Small intestine (tissue), 7 donors: Measurements from ENCODE around the gene BFSP2. TPM values are rescaled to one million over a fixed set of nuclear protein-coding genes. Genes with fewer than 3 reads are reported as not detected.
"Not testable (repeated sequence)": the region's sequence is repeated elsewhere in the genome, so short reads cannot be mapped to it uniquely, and the experiment has no call there.

Experiments used
- DNase-seq, 2 donors: peaks; one replicate each; pipeline versions ENCODE4 v3.0.0 to v3.0.0-alpha.2; 2013
- FAIRE-seq: peaks from 2 replicates; lab custom pipeline; 2012; peaks lifted over from hg19 to GRCh38; lab: Jason Lieb, UNC
- H3K27ac ChIP-seq, 3 donors: one replicate each; pipeline ENCODE4 v1.5.1; 2013; ENCODE audit warnings: low read length in 2 of 3, mild to moderate bottlenecking in 2 of 3, control low read depth in 1 of 3, inconsistent platforms in 1 of 3, low read depth in 1 of 3, moderate library complexity in 1 of 3
- H3K27me3 ChIP-seq, 3 donors: one replicate each; pipeline ENCODE4 v1.6.1; 2013; ENCODE audit warnings: low read length in 3 of 3, inconsistent platforms in 1 of 3; ENCODE audit not compliant: control insufficient read depth in 3 of 3, insufficient read depth in 3 of 3
- H3K36me3 ChIP-seq, 3 donors: one replicate each; pipeline ENCODE4 v1.6.1; 2013; ENCODE audit warnings: low read length in 3 of 3, inconsistent platforms in 1 of 3, low read depth in 1 of 3, mild to moderate bottlenecking in 1 of 3, moderate library complexity in 1 of 3; ENCODE audit not compliant: control insufficient read depth in 3 of 3, insufficient read depth in 2 of 3
- H3K4me1 ChIP-seq, 3 donors: one replicate each; pipeline ENCODE4 v1.6.1; 2013; ENCODE audit warnings: low read length in 2 of 3, inconsistent platforms in 1 of 3, low read depth in 1 of 3, mild to moderate bottlenecking in 1 of 3, moderate library complexity in 1 of 3; ENCODE audit not compliant: control insufficient read depth in 3 of 3, insufficient read depth in 2 of 3
- H3K4me3 ChIP-seq, 3 donors: one replicate each; pipeline ENCODE4 v1.5.1; 2013; ENCODE audit warnings: low read length in 3 of 3, control low read depth in 1 of 3, inconsistent platforms in 1 of 3, low read depth in 1 of 3, mild to moderate bottlenecking in 1 of 3, moderate library complexity in 1 of 3
- H3K9me3 ChIP-seq, 2 donors: one replicate each; pipeline ENCODE4 v1.6.1; 2013; ENCODE audit warnings: low read depth in 1 of 2, low read length in 1 of 2; ENCODE audit not compliant: control insufficient read depth in 2 of 2, insufficient read depth in 1 of 2
- WGBS, 3 donors: extraction: QIAGEN DNeasy Blood & Tissue Kit; methylation state at CpG; one replicate each; pipeline ENCODE4 v1.1.7; 2013; 5-methylcytosine and 5-hydroxymethylcytosine counted together
- polyA plus RNA-seq, 4 donors: library from polyadenylated mRNA; stranded (reverse) in 3 of 4; unstranded in 1 of 4; fragments of 200-250 nt in 3 of 4; fragments of 120-200 nt in 1 of 4; gene quantifications; one replicate each; pipeline versions ENCODE4 v1.2.1 to v1.2.3, GENCODE V29; 2013
- donor health status: healthy with polysubstance abuse.
- donor health status: control.
- donor health status: control.
- donor health status: Bipolar disorder and iron deficiency.
- donor health status: healthy.

Gene BFSP2
- polyA plus RNA-seq, 4 donors: 1.3 TPM; not detected in 3

DNA sequence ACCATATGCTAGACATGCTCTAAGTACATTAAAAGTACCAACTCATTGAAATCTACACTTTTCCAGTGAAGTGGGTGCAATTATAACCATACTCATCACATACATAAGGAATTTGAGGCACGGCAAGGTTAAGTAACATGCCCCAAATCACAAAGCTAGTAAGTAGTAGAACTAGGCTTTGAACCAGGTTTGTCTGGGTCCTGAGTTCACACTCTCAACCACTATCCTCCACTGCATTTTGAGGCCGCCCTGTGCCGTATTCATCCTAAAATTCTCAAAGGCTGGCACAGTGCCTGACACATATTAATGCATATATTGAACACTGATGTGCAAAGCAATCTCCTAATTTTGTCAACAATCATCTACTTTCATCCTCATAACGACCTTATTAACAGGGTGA lies 104.9 kb downstream of the BFSP2 start:
- FAIRE-seq (no peak), DNase-seq (no peak)
- no peak overlapping the region for H3K4me3 ChIP-seq
- H3K4me1 ChIP-seq: no peaks in the 10 kb centered on the region
- no peaks in the 10 kb centered on the region for H3K27me3 ChIP-seq
- no peak overlapping the region for H3K27ac ChIP-seq
- H3K36me3 ChIP-seq: no peaks in the 10 kb centered on the region
- no peaks in the 10 kb centered on the region for H3K9me3 ChIP-seq
- WGBS, 3 donors: 82 to 85% (median 85%) methylated on average over 4 of the region's 4 CpGs

DNA sequence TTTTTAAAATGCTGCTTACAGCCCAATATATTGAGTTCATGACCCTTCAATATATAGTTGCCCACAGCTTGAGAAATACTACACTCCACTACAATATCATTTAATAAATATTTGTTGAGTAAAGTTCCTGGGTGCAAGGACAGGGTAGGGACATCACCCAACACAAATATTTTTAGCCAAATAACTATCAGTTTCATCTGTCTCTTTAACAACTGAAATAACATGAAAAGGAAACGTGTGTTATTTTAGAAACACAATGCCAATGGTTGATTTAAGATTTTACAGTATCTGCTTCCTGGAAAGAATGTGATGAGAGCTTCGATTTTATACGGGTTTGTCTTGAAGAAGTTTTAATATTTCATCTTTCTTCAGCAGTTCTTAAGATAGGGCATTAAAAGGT lies 106.0 kb downstream of the BFSP2 start:
- H3K27me3 ChIP-seq: no peaks in the 10 kb centered on the region
- H3K4me1 ChIP-seq: no peaks in the 10 kb centered on the region
- H3K4me3 ChIP-seq: no peak overlapping the region
- no peak for DNase-seq
- WGBS, 3 donors: 10 to 21% (median 18%) methylated on average over 3 of the region's 3 CpGs
- FAIRE-seq: no peak
- no peaks in the 10 kb centered on the region for H3K9me3 ChIP-seq
- peak overlapping the region in 2 of 3 donors; percentile 48 to 80 for H3K27ac ChIP-seq
- no peaks in the 10 kb centered on the region for H3K36me3 ChIP-seq

DNA sequence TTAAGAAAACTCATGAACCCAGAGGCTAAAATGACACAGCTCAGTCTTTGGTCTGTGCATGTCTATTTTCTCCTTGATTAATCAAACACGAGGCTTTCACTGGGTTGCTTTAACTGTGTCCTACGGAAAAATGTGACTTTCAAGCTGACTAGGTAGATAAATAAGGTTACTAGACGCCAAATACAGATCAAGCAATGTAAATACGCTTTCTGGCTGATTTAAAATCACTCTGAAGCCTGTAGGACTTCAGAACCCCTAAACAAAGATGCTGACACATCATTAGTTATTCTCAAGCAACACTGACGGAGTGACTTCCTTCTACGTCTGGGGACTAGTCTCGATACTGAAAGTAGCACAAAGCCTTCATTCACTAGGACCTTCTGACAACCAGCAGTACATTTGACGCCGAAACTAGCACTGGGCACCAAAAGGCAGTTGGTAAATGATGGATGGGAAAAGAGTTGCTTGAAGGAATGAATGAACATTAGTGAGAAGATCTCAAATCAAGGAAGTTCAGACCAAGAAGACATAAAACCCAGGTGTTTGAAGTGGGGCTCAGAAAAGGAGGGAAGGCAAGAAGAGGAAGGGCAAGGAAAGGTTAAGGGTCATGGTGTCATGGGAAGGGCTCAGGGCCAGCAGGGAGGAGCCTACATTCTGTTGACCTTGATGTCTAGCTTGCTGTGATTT lies 106.5 kb downstream of the BFSP2 start:
- no peaks in the 10 kb centered on the region for H3K9me3 ChIP-seq
- DNase-seq (peak in 1 of 2 donors; percentile 59), FAIRE-seq (no peak)
- no peaks in the 10 kb centered on the region for H3K4me1 ChIP-seq
- 23 to 38% (median 29%) methylated on average over 9 of the region's 9 CpGs for WGBS, 3 donors
- H3K36me3 ChIP-seq: no peaks in the 10 kb centered on the region
- H3K4me3 ChIP-seq: no peak overlapping the region
- peak overlapping the region in 2 of 3 donors; percentile 48 to 80 for H3K27ac ChIP-seq
- no peaks in the 10 kb centered on the region for H3K27me3 ChIP-seq

DNA sequence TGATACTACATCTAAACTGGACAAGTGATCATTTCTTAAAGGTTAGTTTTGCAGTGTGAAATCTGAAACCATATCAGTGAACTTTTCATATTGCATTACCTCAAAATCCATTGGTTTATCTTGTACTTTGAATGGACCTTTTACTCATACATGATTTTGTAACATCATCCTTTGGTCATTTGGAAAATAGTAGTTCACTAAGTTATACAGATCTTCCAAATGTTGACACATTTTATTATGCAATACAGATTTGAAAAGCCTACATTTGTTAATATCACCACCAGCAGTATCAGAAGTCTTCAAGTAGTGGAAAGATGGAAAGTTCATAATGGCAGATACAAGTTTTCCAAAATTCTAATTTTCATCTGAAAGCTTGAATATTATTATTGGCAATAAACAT lies 109.6 kb downstream of the BFSP2 start:
- Histone ChIP-seq H3K27ac (no peak overlapping the region), H3K9me3 (no peaks in the 10 kb centered on the region), H3K4me3 (no peak overlapping the region), H3K36me3 (no peaks in the 10 kb centered on the region), H3K4me1 (no peaks in the 10 kb centered on the region), H3K27me3 (no peaks in the 10 kb centered on the region)
- FAIRE-seq (no peak), DNase-seq (no peak)

DNA sequence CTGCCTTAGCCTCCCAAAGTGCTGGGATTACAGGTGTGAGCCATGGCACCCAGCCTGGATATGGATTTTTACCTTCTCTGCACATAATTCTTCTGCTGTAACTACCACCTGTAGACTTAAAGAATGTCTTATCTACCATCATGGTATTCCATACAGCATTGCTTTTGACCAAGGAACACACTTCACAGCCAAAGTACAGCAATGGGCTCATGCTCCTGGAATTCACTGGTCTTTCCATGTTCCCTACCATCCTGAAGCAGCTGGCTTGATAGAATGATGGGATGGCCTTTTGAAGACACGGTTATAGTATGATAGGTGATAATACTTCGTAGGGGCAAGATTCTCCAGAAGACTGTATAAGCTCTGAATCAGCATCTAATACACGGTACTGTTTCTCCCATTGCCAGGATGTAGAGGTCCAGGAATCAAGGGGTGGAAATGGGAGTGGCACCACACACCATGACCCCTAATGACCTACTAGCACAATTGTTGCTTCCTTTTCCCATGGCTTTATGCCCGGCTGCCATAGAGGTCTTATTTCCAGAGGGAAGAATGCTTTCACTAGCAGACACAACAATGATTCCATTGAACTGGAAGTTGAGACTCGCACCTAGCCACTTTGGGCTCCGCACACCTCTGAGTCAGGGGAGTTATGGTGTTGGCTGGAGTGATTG lies 112.7 kb downstream of the BFSP2 start:
- no peak for FAIRE-seq
- no peak overlapping the region for H3K27ac ChIP-seq
- no peak for DNase-seq
- no peaks in the 10 kb centered on the region for H3K36me3 ChIP-seq
- no peaks in the 10 kb centered on the region for H3K27me3 ChIP-seq
- no peak overlapping the region for H3K4me3 ChIP-seq
- no peaks in the 10 kb centered on the region for H3K9me3 ChIP-seq
- 86 to 94% (median 93%) methylated on average over 6 of the region's 6 CpGs for WGBS, 3 donors
- H3K4me1 ChIP-seq: no peaks in the 10 kb centered on the region

DNA sequence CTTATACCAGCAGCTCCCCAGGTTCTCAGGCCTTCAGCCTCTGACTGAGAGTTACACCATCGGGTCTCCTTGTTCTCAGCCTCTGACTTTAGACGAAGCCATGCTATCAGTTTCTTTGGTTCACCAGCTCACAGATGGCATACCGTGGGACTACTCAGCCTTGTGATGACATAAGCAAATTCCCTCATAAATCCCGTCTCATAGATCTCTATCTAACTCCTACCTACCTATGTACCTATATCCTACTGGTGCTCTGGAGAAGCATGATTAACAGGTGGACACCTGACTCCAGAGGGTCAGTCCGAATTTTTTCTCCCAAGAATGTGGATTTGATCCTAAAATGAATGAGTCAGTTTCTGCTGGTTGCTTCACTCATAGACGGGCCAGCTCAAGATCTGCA lies 114.6 kb downstream of the BFSP2 start:
- no peaks in the 10 kb centered on the region for H3K9me3 ChIP-seq
- no peaks in the 10 kb centered on the region for H3K27me3 ChIP-seq
- H3K36me3 ChIP-seq: no peaks in the 10 kb centered on the region
- WGBS, 3 donors: 82 to 91% (median 85%) methylated on average over 6 of the region's 6 CpGs
- no peaks in the 10 kb centered on the region for H3K4me1 ChIP-seq
- FAIRE-seq (no peak), DNase-seq (no peak)
- H3K27ac ChIP-seq: no peak overlapping the region
- no peak overlapping the region for H3K4me3 ChIP-seq

DNA sequence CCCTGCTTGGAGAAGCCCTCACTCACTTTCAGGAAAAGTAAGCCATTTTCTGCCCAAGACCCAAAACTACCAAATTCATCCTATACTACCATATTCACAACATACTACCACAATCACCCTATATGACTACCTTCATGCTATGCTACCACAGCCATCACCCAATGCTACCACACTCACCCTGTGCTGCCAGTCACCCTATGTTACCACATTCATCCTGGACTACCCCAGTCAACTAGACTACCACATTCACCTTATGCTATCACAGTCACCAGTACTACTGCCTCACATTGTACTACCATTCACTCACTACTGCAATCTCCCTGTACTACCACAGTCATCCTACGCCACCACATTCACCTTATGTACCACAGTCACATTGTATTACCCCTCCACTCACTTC lies 115.3 kb downstream of the BFSP2 start:
- Histone ChIP-seq H3K27ac (no peak overlapping the region), H3K4me1 (no peaks in the 10 kb centered on the region), H3K27me3 (no peaks in the 10 kb centered on the region), H3K9me3 (no peaks in the 10 kb centered on the region), H3K36me3 (no peaks in the 10 kb centered on the region), H3K4me3 (no peak overlapping the region)
- WGBS, 3 donors: 91 to 96% (median 92%) methylated on average over 1 of the region's 1 CpG
- FAIRE-seq: no peak
- no peak for DNase-seq

DNA sequence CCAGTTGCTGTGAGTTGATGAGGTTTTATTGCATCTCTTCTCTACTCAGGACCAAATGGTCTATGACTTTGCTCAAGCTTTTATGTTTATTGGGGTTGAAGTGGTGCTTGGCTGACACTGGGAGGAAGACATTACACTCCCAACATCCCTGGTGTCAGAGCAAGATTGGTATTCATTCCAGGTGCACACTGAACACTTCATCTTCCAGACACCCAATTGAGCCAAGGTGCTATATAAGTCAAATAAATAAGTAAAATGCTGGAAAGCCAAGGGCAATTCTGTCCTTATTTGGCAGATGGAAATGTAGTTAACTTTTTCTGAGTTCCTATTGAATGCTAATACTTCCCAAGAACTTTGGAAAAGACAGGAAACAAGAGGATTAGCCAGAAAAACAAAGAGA lies 120.4 kb downstream of the BFSP2 start:
- Histone ChIP-seq H3K27ac (no peak overlapping the region), H3K9me3 (no peaks in the 10 kb centered on the region), H3K36me3 (no peaks in the 10 kb centered on the region), H3K4me3 (no peak overlapping the region), H3K4me1 (no peaks in the 10 kb centered on the region), H3K27me3 (no peaks in the 10 kb centered on the region)
- DNase-seq: no peak
- FAIRE-seq: no peak

DNA sequence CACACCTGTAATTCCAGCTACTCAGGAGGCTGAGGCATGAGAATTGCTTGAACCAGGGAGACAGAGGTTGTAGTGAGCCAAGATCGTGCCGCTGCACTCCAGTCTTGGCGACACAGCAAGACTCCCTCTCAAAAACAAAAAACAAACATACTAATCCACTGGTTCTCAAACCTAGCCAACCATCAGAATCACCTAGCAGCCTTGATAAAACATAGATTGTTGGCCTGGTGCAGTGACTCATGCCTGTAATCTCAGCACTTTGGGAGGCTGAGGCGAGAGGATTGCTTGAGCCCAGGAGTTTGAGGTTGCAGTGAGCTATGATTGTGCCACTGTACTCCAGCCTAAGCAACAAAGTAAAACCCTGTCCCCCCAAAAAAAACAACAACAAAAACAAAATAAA lies 121.1 kb downstream of the BFSP2 start:
- not testable (repeated sequence) for FAIRE-seq
- 82 to 88% (median 83%) methylated on average over 4 of the region's 4 CpGs for WGBS, 3 donors

More for the DNA sequence above, 121.1 kb downstream of the BFSP2 start:
- not testable (repeated sequence) for H3K4me1 ChIP-seq, H3K27me3 ChIP-seq, DNase-seq, H3K27ac ChIP-seq, H3K4me3 ChIP-seq, H3K36me3 ChIP-seq, H3K9me3 ChIP-seq
